B cell (primary cell): ENCODE measurements around the gene OTULINL. TPM values are rescaled to one million over a fixed set of nuclear protein-coding genes. Genes with fewer than 3 reads are reported as not detected.

Experiments used
- ATAC-seq: fragments of 200-7000 bp; cut with Tn5 transposase; one replicate; pipeline ENCODE4 v1.10.0; 2021; ENCODE audit warnings: low read depth, mild to moderate bottlenecking, moderate number of reproducible peaks, moderate library complexity
- CTCF ChIA-PET: fragments of 350-600 bp; sonication (Branson Sonifier 250); formaldehyde crosslinking; loops from one replicate; lab custom pipeline; 2021; ENCODE audit warnings: antibody characterized with exemption, inconsistent platforms; lab: Charles Lee
- POLR2A ChIA-PET: fragments of 350-600 bp; sonication (Branson Sonifier 250); formaldehyde crosslinking; loops from one replicate; lab custom pipeline; 2021; ENCODE audit warnings: antibody characterized with exemption; lab: Charles Lee
- DNase-seq: peaks from one replicate; pipeline ENCODE4 v3.0.0; 2013
- H2AFZ ChIP-seq: 2 replicates; pipeline ENCODE4 v1.6.1; 2012; ENCODE audit warnings: mild to moderate bottlenecking, low read depth, low read length; ENCODE audit not compliant: insufficient read depth, poor library complexity, severe bottlenecking
- H3K27ac ChIP-seq, 2 donors: 1 replicate in 1 of 2; 2 replicates in 1 of 2; pipeline ENCODE4 v1.5.1; 2012 to 2013; ENCODE audit warnings: low read length in 2 of 2, mild to moderate bottlenecking in 2 of 2, moderate library complexity in 1 of 2
- H3K27me3 ChIP-seq, 4 experiments: fragments of 200-600 bp in 1 of 4; sonication (generic) in 1 of 4; replicated peaks in 1 of 4; 1 replicate in 2 of 4; 2 replicates in 2 of 4; pipeline versions ENCODE4 v1.6.1 to v1.7.0; 2013 to 2016; ENCODE audit warnings: low read length in 3 of 4, mild to moderate bottlenecking in 2 of 4, mixed read lengths in 1 of 4, moderate library complexity in 1 of 4; ENCODE audit not compliant: insufficient read depth in 4 of 4, control insufficient read depth in 3 of 4; ENCODE audit errors: control extremely low read depth in 1 of 4
- H3K36me3 ChIP-seq, 2 experiments: replicated peaks in 1 of 2; 1 replicate in 1 of 2; 2 replicates in 1 of 2; pipeline versions ENCODE4 v1.6.1 to v1.7.1; 2013; ENCODE audit warnings: low read length in 1 of 2; ENCODE audit not compliant: insufficient read depth in 2 of 2, control insufficient read depth in 1 of 2; ENCODE audit errors: control extremely low read depth in 1 of 2, extremely low read depth in 1 of 2
- H3K4me1 ChIP-seq, 2 donors: fragments of 200-600 bp in 1 of 2; sonication (generic) in 1 of 2; 1 replicate in 1 of 2; 2 replicates in 1 of 2; pipeline versions ENCODE4 v1.5.1 to v1.6.1; 2013 to 2017; ENCODE audit warnings: low read length in 2 of 2; ENCODE audit not compliant: control insufficient read depth in 2 of 2, insufficient read depth in 2 of 2
- H3K4me2 ChIP-seq: replicated peaks from 2 replicates; pipeline ENCODE3; 2012; ENCODE audit warnings: mild to moderate bottlenecking, low read depth, low read length; ENCODE audit not compliant: poor library complexity, severe bottlenecking
- H3K4me3 ChIP-seq, 5 experiments: fragments of 200-600 bp in 1 of 5; sonication (generic) in 1 of 5; 1 replicate in 3 of 5; 2 replicates in 2 of 5; pipeline versions ENCODE4 v1.5.1 to v1.7.0; 2011 to 2016; ENCODE audit warnings: low read length in 4 of 5, mild to moderate bottlenecking in 4 of 5, low read depth in 2 of 5, control low read depth in 1 of 5, moderate library complexity in 1 of 5; ENCODE audit not compliant: insufficient read depth in 1 of 5; ENCODE audit errors: control extremely low read depth in 1 of 5, extremely low read depth in 1 of 5
- H3K79me2 ChIP-seq: fragments of 200-600 bp; sonication (generic); one replicate; pipeline ENCODE4 v1.6.0; 2016; ENCODE audit warnings: low read length; ENCODE audit not compliant: control insufficient read depth, insufficient read depth
- H3K9ac ChIP-seq: fragments of 200-600 bp; sonication (generic); 2 replicates; pipeline ENCODE4 v1.6.1; 2017; ENCODE audit warnings: mild to moderate bottlenecking, low read length, moderate library complexity
- H3K9me3 ChIP-seq, 3 donors: one replicate each; pipeline versions ENCODE4 v1.6.1 to v1.7.1; 2013; ENCODE audit warnings: low read length in 2 of 3; ENCODE audit not compliant: control insufficient read depth in 2 of 3, insufficient read depth in 1 of 3; ENCODE audit errors: control extremely low read depth in 1 of 3
- H4K20me1 ChIP-seq: 2 replicates; pipeline ENCODE4 v1.6.0; 2012; ENCODE audit warnings: mild to moderate bottlenecking, low read length; ENCODE audit not compliant: insufficient read depth, control insufficient read depth, poor library complexity, severe bottlenecking
- H3K27ac Mint-ChIP-seq: one replicate; pipeline ENCODE4 v1.8.0; 2021; ENCODE audit warnings: mixed read lengths
- H3K27me3 Mint-ChIP-seq: one replicate; pipeline ENCODE4 v1.8.0; 2021; ENCODE audit warnings: mixed read lengths
- H3K4me1 Mint-ChIP-seq: one replicate; pipeline ENCODE4 v1.8.0; 2021; ENCODE audit warnings: mixed read lengths
- H3K4me3 Mint-ChIP-seq: one replicate; pipeline ENCODE4 v1.8.0; 2021; ENCODE audit warnings: mixed read lengths
- H3K9me3 Mint-ChIP-seq: one replicate; pipeline ENCODE4 v1.8.0; 2022; ENCODE audit warnings: mixed read lengths; ENCODE audit not compliant: insufficient read depth
- CTCF ChIP-seq: fragments of 200-600 bp; IDR thresholded peaks from one replicate; pipeline ENCODE4 v1.8.0; 2022; ENCODE audit warnings: antibody characterized with exemption, mild to moderate bottlenecking
- EZH2 ChIP-seq: IDR thresholded peaks from 2 replicates; pipeline ENCODE4 v1.6.1; 2012; ENCODE audit warnings: borderline replicate concordance, low read depth, mild to moderate bottlenecking, moderate library complexity, low read length; ENCODE audit not compliant: insufficient read depth, poor library complexity, severe bottlenecking
- WGBS: methylation state at CpG from one replicate; pipeline ENCODE4 v1.1.5; 2013; ENCODE audit warnings: missing lambda C conversion rate; ENCODE audit not compliant: insufficient coverage; 5-methylcytosine and 5-hydroxymethylcytosine counted together
- intact Hi-C: fragments of 100-400 bp; cut with micrococcal nuclease; formaldehyde crosslinking; loops from one replicate; pipeline ENCODE4 v1.10.0; 2022
- polyA plus RNA-seq: library from polyadenylated mRNA; depleted of rRNA; stranded (reverse); fragments of >200 nt; gene quantifications from 2 replicates; pipeline ENCODE4 v1.2.3, GENCODE V29; 2012
- total RNA-seq, 2 donors: library from RNA; stranded (reverse); fragments of 120-200 nt in 1 of 2; gene quantifications; 1 replicate in 1 of 2; 2 replicates in 1 of 2; pipeline versions ENCODE4 v1.2.3 to v1.2.4, GENCODE V29; 2013 to 2022

OTULINL gene
- total and polyA plus RNA-seq, 2 donors (not counting 1 experiment from before 2014, with no cell fraction given), result 0.33 to 0.81 TPM

GRCh38 chr5:14576206-14576605 lies 5.4 kb upstream of the OTULINL start:
- intact Hi-C loops, result no loop called here
- H3K27ac ChIP-seq, result no peak overlapping the region
- no peak overlapping the region for H2AFZ ChIP-seq
- H3K27me3 Mint-ChIP-seq, result peaks cover 39% of the 10 kb centered on the region
- H3K4me2 ChIP-seq, result no peak overlapping the region
- H3K79me2 ChIP-seq, result no peaks in the 10 kb centered on the region
- no peak overlapping the region for H3K9ac ChIP-seq
- no peak overlapping the region for H3K4me3 ChIP-seq
- H3K27me3 ChIP-seq, result peaks cover 0 to 27% (median 13%) of the 10 kb centered on the region in 4 experiments
- 96% methylated on average over 6 of the region's 7 CpGs for WGBS
- DNase-seq, result no peak
- CTCF ChIA-PET, result no interaction called here
- H3K27ac Mint-ChIP-seq, result no peak overlapping the region
- no peak for ATAC-seq
- peaks cover 3% of the 10 kb centered on the region for H3K4me1 Mint-ChIP-seq
- H3K4me1 ChIP-seq, result peaks cover 3 to 4% of the 10 kb centered on the region in 2 donors
- no peak overlapping the region for H3K4me3 Mint-ChIP-seq
- H3K9me3 ChIP-seq, result peaks cover 0 to 4% (median 0%) of the 10 kb centered on the region in 3 donors
- H3K36me3 ChIP-seq, result no peaks in the 10 kb centered on the region
- H3K9me3 Mint-ChIP-seq, result no peaks in the 10 kb centered on the region
- no peak for TF ChIP-seq EZH2
- no peak for TF ChIP-seq CTCF
- no peaks in the 10 kb centered on the region for H4K20me1 ChIP-seq
- POLR2A ChIA-PET, result no interaction called here

- no peak for ATAC-seq
Observed at GRCh38 chr5:14577079-14577725, 4.4 kb upstream of the OTULINL start.

More at GRCh38 chr5:14577079-14577725, 4.4 kb upstream of the OTULINL start:
- no peak overlapping the region for H3K4me3 Mint-ChIP-seq
- Histone ChIP-seq H3K4me3 (no peak overlapping the region), H3K4me1 (peaks cover 5 to 7% of the 10 kb centered on the region in 2 donors), H2AFZ (no peak overlapping the region), H4K20me1 (no peaks in the 10 kb centered on the region), H3K27ac (no peak overlapping the region), H3K36me3 (no peaks in the 10 kb centered on the region), H3K9ac (no peak overlapping the region), H3K9me3 (peaks cover 0 to 4% (median 0%) of the 10 kb centered on the region in 3 donors), H3K4me2 (no peak overlapping the region), H3K27me3 (peaks cover 0 to 28% (median 14%) of the 10 kb centered on the region in 4 experiments), H3K79me2 (no peaks in the 10 kb centered on the region)
- H3K27ac Mint-ChIP-seq, result no peak overlapping the region
- POLR2A ChIA-PET, result interaction anchor here (0.6 kb wide), 1 partner anchor 42 kb away, joined by 3 read pairs; no protein-coding TSS in a partner anchor
- H3K9me3 Mint-ChIP-seq, result no peaks in the 10 kb centered on the region
- H3K27me3 Mint-ChIP-seq, result peaks cover 39% of the 10 kb centered on the region
- whole genome bisulfite sequencing, result 92% methylated on average over 38 of the region's 40 CpGs
- DNase-seq, result no peak
- H3K4me1 Mint-ChIP-seq, result peaks cover 4% of the 10 kb centered on the region
- CTCF ChIA-PET, result no interaction called here
- intact Hi-C loops, result no loop called here
- TF ChIP-seq CTCF, result no peak
- TF ChIP-seq EZH2, result no peak
